HS-27A (cell line): ENCODE results near the gene PTPRK.
"Not testable (repeated sequence)": the region's sequence is repeated elsewhere in the genome, so short reads cannot be mapped to it uniquely, and the experiment has no call there.

Experiments used
- DNase-seq: peaks from one replicate; pipeline ENCODE4 v3.0.0-alpha.2; 2012; ENCODE audit warnings: low read depth, missing footprints

The PTPRK gene

GRCh38 chr6:128018821-128019220 is 501.6 kb downstream of the PTPRK start:
- no peak for DNase-seq

- DNase-seq = no peak
Observed at GRCh38 chr6:128017288-128017687, 503.1 kb downstream of the PTPRK start.

- no peak for DNase-seq
Observed at GRCh38 chr6:128007658-128008057, 512.7 kb downstream of the PTPRK start.

GRCh38 chr6:128005009-128005408 is 515.4 kb downstream of the PTPRK start:
- peak; percentile 15 for DNase-seq

- DNase-seq = no peak
Observed at GRCh38 chr6:128000363-128000762, 520.0 kb downstream of the PTPRK start.

GRCh38 chr6:127998985-127999384 is 521.4 kb downstream of the PTPRK start:
- no peak for DNase-seq

- no peak for DNase-seq
Observed at GRCh38 chr6:127997496-127998164, 522.8 kb downstream of the PTPRK start.

- no peak for DNase-seq
Observed at GRCh38 chr6:127996925-127997324, 523.5 kb downstream of the PTPRK start.

GRCh38 chr6:127992144-127992543 is 528.3 kb downstream of the PTPRK start:
- no peak for DNase-seq

GRCh38 chr6:127990074-127990473 is 530.3 kb downstream of the PTPRK start:
- no peak for DNase-seq

- no peak for DNase-seq
Observed at GRCh38 chr6:127980996-127981395, 539.4 kb downstream of the PTPRK start.

- not testable (repeated sequence) for DNase-seq
Observed at GRCh38 chr6:127978185-127978584, 542.2 kb downstream of the PTPRK start.

- no peak for DNase-seq
Observed at GRCh38 chr6:127976796-127977195, 543.6 kb downstream of the PTPRK start.

GRCh38 chr6:127976111-127976510 is 544.3 kb downstream of the PTPRK start:
- DNase-seq = no peak

GRCh38 chr6:127972815-127973214 is 547.6 kb downstream of the PTPRK start:
- DNase-seq = no peak

GRCh38 chr6:127971945-127972391 is 548.4 kb downstream of the PTPRK start:
- DNase-seq = peak; percentile 86

- peak; percentile 14 for DNase-seq
Observed at GRCh38 chr6:127971386-127971785, 549.0 kb downstream of the PTPRK start.

- no peak for DNase-seq
Observed at GRCh38 chr6:127969701-127970100, 550.7 kb downstream of the PTPRK start.

GRCh38 chr6:127968394-127968793 is 552.0 kb downstream of the PTPRK start:
- no peak for DNase-seq

- no peak for DNase-seq
Observed at GRCh38 chr6:127967708-127968107, 552.7 kb downstream of the PTPRK start.

GRCh38 chr6:127966616-127967015 is 553.8 kb downstream of the PTPRK start:
- DNase-seq = no peak

GRCh38 chr6:127963495-127963894 is 556.9 kb downstream of the PTPRK start:
- no peak for DNase-seq

GRCh38 chr6:127959869-127960268 is 560.5 kb downstream of the PTPRK start:
- DNase-seq = no peak

- DNase-seq = no peak
Observed at GRCh38 chr6:127956956-127957355, 563.4 kb downstream of the PTPRK start.
